ENCODE data around the gene HOXD11.
A peak's percentile ranks its signal among the peaks of the same experiment; 100 is the strongest.

HOXD11 gene

GRCh38 chr2:176105078-176105729, 1.9 kb upstream of the HOXD11 start:
- DNase-seq (ENCODE audit: low spot score) (peak; percentile 21), FAIRE-seq (no peak)

GRCh38 chr2:176105730-176106580, 1.1 kb upstream of the HOXD11 start:
- DNase-seq (ENCODE audit: low spot score) (no peak), FAIRE-seq (no peak)

GRCh38 chr2:176107731-176108181, 676 bp downstream of the HOXD11 start:
- no peak for FAIRE-seq
- no peak for DNase-seq (ENCODE audit: low spot score)

- DNase-seq (ENCODE audit: low spot score): no peak
- FAIRE-seq: no peak
Observed at GRCh38 chr2:176109192-176109901, 2.3 kb downstream of the HOXD11 start.

GRCh38 chr2:176109946-176110345, 2.9 kb downstream of the HOXD11 start:
- FAIRE-seq (no peak), DNase-seq (ENCODE audit: low spot score) (no peak)

- DNase-seq (ENCODE audit: low spot score): no peak
- no peak for FAIRE-seq
Observed at GRCh38 chr2:176110415-176111308, 3.6 kb downstream of the HOXD11 start.

GRCh38 chr2:176111309-176111663, 4.2 kb downstream of the HOXD11 start:
- no peak for FAIRE-seq
- no peak for DNase-seq (ENCODE audit: low spot score)

- no peak for DNase-seq (ENCODE audit: low spot score)
- no peak for FAIRE-seq
Observed at GRCh38 chr2:176111846-176112374, 4.8 kb downstream of the HOXD11 start.

- FAIRE-seq: no peak
- no peak for DNase-seq (ENCODE audit: low spot score)
Observed at GRCh38 chr2:176112375-176113302, 5.6 kb downstream of the HOXD11 start.

GRCh38 chr2:176114120-176114929, 7.2 kb downstream of the HOXD11 start:
- DNase-seq (ENCODE audit: low spot score) (no peak), FAIRE-seq (no peak)

GRCh38 chr2:176114930-176115625, 8.0 kb downstream of the HOXD11 start:
- FAIRE-seq: no peak
- DNase-seq (ENCODE audit: low spot score): no peak

GRCh38 chr2:176115883-176116813, 9.1 kb downstream of the HOXD11 start, which contains the start of gene HOXD10:
HOXD10 (plus strand) TSS chr2:176116778; CDS start chr2:176116834, 56 bp downstream.
- DNase-seq (ENCODE audit: low spot score) (no peak), FAIRE-seq (no peak)

- DNase-seq (ENCODE audit: low spot score): no peak
- no peak for FAIRE-seq
Observed at GRCh38 chr2:176117162-176117822, 10.2 kb downstream of the HOXD11 start.

GRCh38 chr2:176117823-176118371, 10.8 kb downstream of the HOXD11 start:
- DNase-seq (ENCODE audit: low spot score) (no peak), FAIRE-seq (no peak)

- no peak for DNase-seq (ENCODE audit: low spot score)
- FAIRE-seq: no peak
Observed at GRCh38 chr2:176118601-176119339, 11.7 kb downstream of the HOXD11 start.
